ENCODE results near the gene UPK2. TPM values are rescaled to one million over a fixed set of nuclear protein-coding genes. Genes with fewer than 3 reads are reported as not detected.

UPK2 gene
- total RNA-seq (not detected), polyA plus RNA-seq (not detected)
- long read RNA-seq, donor 1 = 0 reads
- long read RNA-seq, donor 2 = 0 reads
- long read RNA-seq, donor 3 = 0 reads
- long read RNA-seq, donor 4 = 0 reads

DNA sequence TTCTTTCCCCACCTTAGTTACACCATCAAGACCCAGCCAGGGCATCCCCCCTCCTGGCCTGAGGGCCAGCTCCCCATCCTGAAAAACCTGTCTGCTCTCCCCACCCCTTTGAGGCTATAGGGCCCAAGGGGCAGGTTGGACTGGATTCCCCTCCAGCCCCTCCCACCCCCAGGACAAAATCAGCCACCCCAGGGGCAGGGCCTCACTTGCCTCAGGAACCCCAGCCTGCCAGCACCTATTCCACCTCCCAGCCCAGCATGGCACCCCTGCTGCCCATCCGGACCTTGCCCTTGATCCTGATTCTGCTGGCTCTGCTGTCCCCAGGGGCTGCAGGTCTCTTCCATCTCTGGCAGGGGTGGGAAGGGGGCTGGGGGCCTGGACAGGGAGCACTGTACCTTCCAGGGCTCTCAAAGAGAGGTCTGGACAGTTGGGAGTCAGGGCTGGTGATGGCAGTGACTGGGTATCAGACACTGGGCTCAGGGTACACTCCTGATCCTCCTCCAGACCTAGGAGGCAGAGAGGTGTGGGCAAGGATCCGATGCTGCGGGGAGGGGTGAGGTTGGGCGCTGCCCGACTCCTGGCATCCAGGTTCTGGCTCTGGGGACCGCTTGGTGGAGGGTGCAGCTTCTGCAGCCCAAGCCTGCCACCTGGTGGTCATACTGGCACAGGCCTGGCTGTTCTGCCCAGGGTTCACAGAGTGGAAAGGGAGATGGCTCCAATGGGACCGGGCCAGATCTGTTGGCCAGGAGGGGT is at the start of gene UPK2:
TSS of gene UPK2 (plus strand) at position 205 of the 753 bp plus-strand sequence. CDS start at position 258, 53 bp downstream.
- no peaks in the 10 kb centered on the region for H3K4me1 ChIP-seq (ENCODE audit: control insufficient read depth, insufficient read depth, low read length)
- intact Hi-C loops (cut with DNase I) = loop anchor here (5.0 to 10.0 kb wide), 4 partner anchors 51 to 269 kb away; no protein-coding TSS in a partner anchor
- WGBS = 8% methylated on average over 7 of the region's 7 CpGs
- H3K4me3 ChIP-seq (ENCODE audit: low read length) = no peak within 1 kb of the TSS
- ATAC-seq (peak; percentile 95 to 96), DNase-seq (peak; percentile 88 to 96 (median 95))
- no peak within 1 kb of the TSS for H3K27ac ChIP-seq (ENCODE audit: low read length)
- H3K27me3 ChIP-seq (ENCODE audit: control insufficient read depth, insufficient read depth) = no peaks in the 10 kb centered on the region
- no peaks in the 10 kb centered on the region for H3K9me3 ChIP-seq (ENCODE audit: control insufficient read depth, low read length)

GRCh38 chr11:118907051-118908042 is 48.8 kb upstream of the UPK2 start:
- no peaks in the 10 kb centered on the region for H3K27me3 ChIP-seq (ENCODE audit: control insufficient read depth, insufficient read depth)
- peak; percentile 50 to 64 for ATAC-seq
- DNase-seq = peak; percentile 80 to 91 (median 91)
- no peak overlapping the region for H3K4me3 ChIP-seq (ENCODE audit: low read length)
- WGBS = 45% methylated on average over 24 of the region's 24 CpGs
- H3K4me1 ChIP-seq (ENCODE audit: control insufficient read depth, insufficient read depth, low read length) = peaks cover 27% of the 10 kb centered on the region
- intact Hi-C loops (cut with DNase I) = loop anchor here in 3 of 4 donors (2.0 to 10.0 kb wide), 7 partner anchors 15 to 117 kb away; partner anchors contain the start of genes DDX6 (in 1 of the 3) and UPK2 (in 1 of the 3)
- H3K9me3 ChIP-seq (ENCODE audit: control insufficient read depth, low read length) = no peaks in the 10 kb centered on the region
- peak overlapping the region; percentile 31 for H3K27ac ChIP-seq (ENCODE audit: low read length)

DNA sequence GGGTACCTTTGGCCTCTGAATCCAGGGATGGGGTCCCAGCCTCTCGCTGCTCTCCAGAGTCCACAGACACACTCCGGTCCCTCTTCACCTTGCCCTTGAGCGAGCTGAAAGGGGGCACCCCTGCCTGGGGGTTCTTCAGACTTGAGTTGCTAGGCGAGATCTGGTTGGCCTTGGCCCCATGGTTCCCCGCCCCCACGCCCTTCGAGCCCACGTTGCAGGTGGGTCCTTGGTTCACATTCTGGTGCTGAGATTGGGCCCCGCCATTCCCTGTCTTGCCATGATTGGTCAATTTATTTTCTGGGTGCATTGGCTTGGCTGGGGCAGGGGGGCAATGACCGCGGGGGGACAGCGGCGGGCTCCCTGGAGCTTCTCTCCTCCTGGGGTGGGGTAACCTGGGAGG is 47.8 kb upstream of the UPK2 start:
- no peak overlapping the region for H3K27ac ChIP-seq (ENCODE audit: low read length)
- DNase-seq = peak in 2 of 3 donors; percentile 58 to 59
- ATAC-seq = no peak
- 77% methylated on average over 13 of the region's 13 CpGs for WGBS
- H3K4me3 ChIP-seq (ENCODE audit: low read length) = no peak overlapping the region
- intact Hi-C loops (cut with DNase I) = loop anchor here in 3 of 4 donors (2.0 to 10.0 kb wide), 6 partner anchors 15 to 117 kb away; partner anchors contain the start of genes DDX6 (in 1 of the 3) and UPK2 (in 1 of the 3)
- no peaks in the 10 kb centered on the region for H3K27me3 ChIP-seq (ENCODE audit: control insufficient read depth, insufficient read depth)
- H3K4me1 ChIP-seq (ENCODE audit: control insufficient read depth, insufficient read depth, low read length) = peaks cover 36% of the 10 kb centered on the region
- no peaks in the 10 kb centered on the region for H3K9me3 ChIP-seq (ENCODE audit: control insufficient read depth, low read length)

GRCh38 chr11:118908901-118909618 is 47.0 kb upstream of the UPK2 start:
- no peak overlapping the region for H3K4me3 ChIP-seq (ENCODE audit: low read length)
- peak overlapping the region; percentile 76 for H3K27ac ChIP-seq (ENCODE audit: low read length)
- peak; percentile 48 to 62 for ATAC-seq
- H3K4me1 ChIP-seq (ENCODE audit: control insufficient read depth, insufficient read depth, low read length) = peaks cover 42% of the 10 kb centered on the region
- no peaks in the 10 kb centered on the region for H3K27me3 ChIP-seq (ENCODE audit: control insufficient read depth, insufficient read depth)
- intact Hi-C loops (cut with DNase I) = loop anchor here in 3 of 4 donors (2.0 to 10.0 kb wide), 6 partner anchors 14 to 116 kb away; partner anchors contain the start of genes DDX6 (in 1 of the 3) and UPK2 (in 1 of the 3)
- H3K9me3 ChIP-seq (ENCODE audit: control insufficient read depth, low read length) = no peaks in the 10 kb centered on the region
- DNase-seq = peak; percentile 78 to 93 (median 93)
- WGBS = 10% methylated on average over 17 of the region's 17 CpGs

DNA sequence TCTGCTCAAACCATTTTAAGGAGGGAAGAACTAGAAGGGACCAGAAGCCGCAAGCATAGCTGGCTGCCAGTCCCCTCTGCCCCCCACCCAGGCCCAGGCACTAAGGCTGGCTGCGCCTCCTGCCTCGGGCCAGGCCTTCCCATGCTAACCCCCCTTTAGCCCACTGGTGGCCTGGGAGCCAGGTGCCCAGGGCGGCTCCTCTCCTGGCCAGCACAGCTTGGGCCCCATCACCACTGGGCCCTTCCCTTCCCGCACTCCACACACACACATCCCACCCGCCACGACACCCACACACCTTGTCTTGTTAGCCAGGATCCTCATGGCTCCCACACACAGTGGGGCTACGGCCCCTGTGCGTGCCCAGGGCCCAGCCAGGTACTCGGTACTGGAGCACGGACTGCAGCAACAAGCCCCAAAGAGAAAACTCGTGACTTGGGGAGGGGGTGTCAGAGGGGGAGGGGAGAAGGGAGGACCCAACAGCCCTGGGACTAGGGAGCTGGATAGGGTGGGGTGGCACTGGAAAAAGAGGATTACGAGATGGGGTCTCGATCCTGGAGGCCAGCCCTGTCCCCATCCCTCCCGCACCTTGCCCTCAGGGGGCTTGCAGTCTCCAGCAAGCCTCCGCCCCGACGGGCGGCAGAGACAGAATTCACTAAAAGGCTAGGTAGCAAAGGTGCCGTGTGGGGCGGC is 46.3 kb upstream of the UPK2 start:
- Histone ChIP-seq H3K4me1 (ENCODE audit: control insufficient read depth, insufficient read depth, low read length) (peaks cover 48% of the 10 kb centered on the region), H3K27ac (ENCODE audit: low read length) (peak overlapping the region; percentile 76), H3K9me3 (ENCODE audit: control insufficient read depth, low read length) (no peaks in the 10 kb centered on the region), H3K4me3 (ENCODE audit: low read length) (no peak overlapping the region), H3K27me3 (ENCODE audit: control insufficient read depth, insufficient read depth) (no peaks in the 10 kb centered on the region)
- DNase-seq (peak in 1 of 3 donors; percentile 67), ATAC-seq (peak in 1 of 2 donors; percentile 0)
- 32% methylated on average over 21 of the region's 21 CpGs for WGBS
- intact Hi-C loops (cut with DNase I) = loop anchor here in 3 of 4 donors (2.0 to 10.0 kb wide), 6 partner anchors 13 to 115 kb away; partner anchors contain the start of genes DDX6 (in 1 of the 3) and UPK2 (in 1 of the 3)

GRCh38 chr11:118910309-118911112 is 45.6 kb upstream of the UPK2 start:
- Histone ChIP-seq H3K4me1 (ENCODE audit: control insufficient read depth, insufficient read depth, low read length) (peaks cover 51% of the 10 kb centered on the region), H3K4me3 (ENCODE audit: low read length) (peak overlapping the region; percentile 13), H3K27me3 (ENCODE audit: control insufficient read depth, insufficient read depth) (no peaks in the 10 kb centered on the region), H3K27ac (ENCODE audit: low read length) (peak overlapping the region; percentile 82), H3K9me3 (ENCODE audit: control insufficient read depth, low read length) (no peaks in the 10 kb centered on the region)
- DNase-seq = peak; percentile 86 to 93 (median 91)
- ATAC-seq = peak; percentile 48 to 55
- 9% methylated on average over 67 of the region's 67 CpGs for WGBS
- intact Hi-C loops (cut with DNase I) = no loop called here

DNA sequence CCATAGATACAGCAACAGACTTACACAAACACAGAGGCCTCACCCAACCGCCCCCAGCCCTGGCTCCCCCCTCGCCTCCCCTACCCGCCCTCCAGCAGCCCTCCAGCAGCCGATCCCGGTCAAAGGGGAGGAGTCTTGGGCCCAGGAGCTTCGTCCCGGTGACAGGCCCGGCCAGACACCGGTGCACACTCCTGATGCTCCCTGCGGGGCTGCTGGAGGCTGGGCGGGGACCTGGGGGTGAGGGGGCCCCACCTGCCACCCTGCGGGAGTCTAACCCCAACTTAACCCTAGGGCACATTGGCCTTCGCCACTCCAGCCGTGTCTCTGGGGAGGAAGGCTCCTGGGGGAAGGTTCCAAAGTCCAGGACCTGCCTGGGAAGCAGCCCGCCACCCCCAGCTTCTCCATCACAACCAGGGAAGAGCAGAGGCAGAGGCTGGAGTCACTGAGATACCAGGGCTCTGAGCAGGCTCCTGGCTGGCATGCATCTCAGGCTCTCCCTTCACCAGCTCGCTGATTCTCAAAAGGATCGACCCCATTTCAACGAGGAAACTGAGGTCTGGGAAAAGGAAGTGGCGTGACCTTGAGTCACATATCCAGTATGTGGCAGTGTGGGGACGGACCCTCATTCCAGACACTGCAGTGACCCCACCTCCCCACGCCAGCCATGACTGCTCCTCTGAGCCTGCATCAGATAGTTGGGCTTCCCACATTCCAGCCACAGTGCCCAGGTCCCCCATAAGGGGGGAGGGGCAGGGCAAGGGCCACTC is 44.8 kb upstream of the UPK2 start:
- peak in 1 of 2 donors; percentile 2 for ATAC-seq
- intact Hi-C loops (cut with DNase I) = no loop called here

GRCh38 chr11:118911880-118912741 is 44.0 kb upstream of the UPK2 start:
- H3K27me3 ChIP-seq (ENCODE audit: control insufficient read depth, insufficient read depth) = no peaks in the 10 kb centered on the region
- H3K9me3 ChIP-seq (ENCODE audit: control insufficient read depth, low read length) = no peaks in the 10 kb centered on the region
- WGBS = 26% methylated on average over 23 of the region's 23 CpGs
- H3K4me1 ChIP-seq (ENCODE audit: control insufficient read depth, insufficient read depth, low read length) = peaks cover 60% of the 10 kb centered on the region
- no peak overlapping the region for H3K4me3 ChIP-seq (ENCODE audit: low read length)
- ATAC-seq = peak; percentile 42 to 71
- peak overlapping the region; percentile 82 for H3K27ac ChIP-seq (ENCODE audit: low read length)
- intact Hi-C loops (cut with DNase I) = no loop called here
- DNase-seq = peak; percentile 91 to 92 (median 91)

More for the DNA sequence above, 44.8 kb upstream of the UPK2 start:
- H3K9me3 ChIP-seq (ENCODE audit: control insufficient read depth, low read length) = no peaks in the 10 kb centered on the region
- no peaks in the 10 kb centered on the region for H3K27me3 ChIP-seq (ENCODE audit: control insufficient read depth, insufficient read depth)
- peak overlapping the region; percentile 13 for H3K4me3 ChIP-seq (ENCODE audit: low read length)
- WGBS = 31% methylated on average over 21 of the region's 21 CpGs
- H3K27ac ChIP-seq (ENCODE audit: low read length) = peak overlapping the region; percentile 82
- peaks cover 57% of the 10 kb centered on the region for H3K4me1 ChIP-seq (ENCODE audit: control insufficient read depth, insufficient read depth, low read length)
- DNase-seq = peak in 2 of 3 donors; percentile 60 to 70

All from right cardiac atrium (tissue), 5 donors.